K562 (cell line): ENCODE results near the gene NF1. TPM values are rescaled to one million over a fixed set of nuclear protein-coding genes. Genes with fewer than 3 reads are reported as not detected.

Experiments used
- ADNP ChIP-seq: fragments of 200-800 bp; sonication (Bioruptor generic); IDR thresholded peaks from 2 replicates; pipeline ENCODE4 v1.6.1; 2016; ENCODE audit warnings: missing genetic modification characterization, missing compliant biosample characterization
- ARID1B ChIP-seq: fragments of 450-650 bp; IDR thresholded peaks from 2 replicates; pipeline ENCODE4 v1.6.1; 2016; ENCODE audit warnings: antibody characterized with exemption, mild to moderate bottlenecking, inconsistent platforms
- ATF7 ChIP-seq: fragments of 450-650 bp; IDR thresholded peaks from 2 replicates; pipeline ENCODE4 v1.7.1; 2014; ENCODE audit warnings: mild to moderate bottlenecking, moderate library complexity
- C11orf30 ChIP-seq: fragments of 450-650 bp; IDR thresholded peaks from 2 replicates; pipeline ENCODE4 v1.6.1; 2016; ENCODE audit warnings: low read depth, mild to moderate bottlenecking
- CBFA2T3 ChIP-seq: fragments of 450-650 bp; IDR thresholded peaks from 2 replicates; pipeline ENCODE4 v1.6.1; 2017
- CTBP1 ChIP-seq: fragments of 450-650 bp; IDR thresholded peaks from 2 replicates; pipeline ENCODE4 v1.6.1; 2016; ENCODE audit warnings: borderline replicate concordance
- EP300 ChIP-seq: IDR thresholded peaks from 2 replicates; pipeline ENCODE4 v1.6.1; 2012; ENCODE audit warnings: low read length, improper control_type of control experiment
- FOSL1 ChIP-seq: fragments of 200-800 bp; sonication (Bioruptor generic); conservative IDR thresholded peaks from 2 replicates; pipeline ENCODE4 v1.6.1; 2016; ENCODE audit warnings: missing genetic modification characterization, missing compliant biosample characterization
- FOXA3 ChIP-seq, 2 experiments: fragments of 450-650 bp in 1 of 2; sonication (generic) in 1 of 2; formaldehyde crosslinking; IDR thresholded peaks in 1 of 2; conservative IDR thresholded peaks in 1 of 2; 2 replicates each; pipeline versions ENCODE4 v1.4.0 to v1.8.0; 2020 to 2022; ENCODE audit warnings: mild to moderate bottlenecking in 2 of 2, missing genetic modification reagents in 1 of 2
- FOXK2 ChIP-seq, 2 experiments: fragments of 450-650 bp; IDR thresholded peaks in 1 of 2; conservative IDR thresholded peaks in 1 of 2; 2 replicates each; pipeline ENCODE4 v1.6.1; 2016; ENCODE audit warnings: low read depth in 2 of 2, mild to moderate bottlenecking in 1 of 2
- GATAD2B ChIP-seq: fragments of 450-650 bp; IDR thresholded peaks from 2 replicates; pipeline ENCODE4 v1.6.1; 2017; ENCODE audit warnings: mild to moderate bottlenecking, borderline replicate concordance
- KDM1A ChIP-seq, 2 experiments: fragments of 450-650 bp; IDR thresholded peaks; 2 replicates each; pipeline ENCODE4 v1.6.1; 2016; ENCODE audit warnings: mild to moderate bottlenecking in 2 of 2
- LCOR ChIP-seq: sonication (generic); formaldehyde crosslinking; IDR thresholded peaks from 2 replicates; pipeline ENCODE4 v1.8.0; 2022; ENCODE audit warnings: mild to moderate bottlenecking, missing genetic modification reagents
- MAFK ChIP-seq: IDR thresholded peaks from 2 replicates; pipeline ENCODE4 v1.6.1; 2011; ENCODE audit warnings: low read length, improper control_type of control experiment
- PML ChIP-seq: IDR thresholded peaks from 2 replicates; pipeline ENCODE4 v1.6.1; 2012; ENCODE audit warnings: low read length, inconsistent platforms
- RAD21 ChIP-seq, 2 experiments: fragments of 250-450 bp in 1 of 2; fragments of 450-650 bp in 1 of 2; sonication (Bioruptor Pico) in 1 of 2; formaldehyde crosslinking in 1 of 2; IDR thresholded peaks in 1 of 2; conservative IDR thresholded peaks in 1 of 2; 2 replicates each; pipeline versions ENCODE4 v1.4.0 to v1.8.0; 2020 to 2022; ENCODE audit warnings: mild to moderate bottlenecking in 2 of 2, moderate library complexity in 1 of 2
- SAFB ChIP-seq: fragments of 200-400 bp; formaldehyde crosslinking; IDR thresholded peaks from 2 replicates; pipeline ENCODE4 v1.6.1; 2017; ENCODE audit warnings: low read depth, low read length, borderline replicate concordance
- SMARCA4 ChIP-seq: fragments of 450-650 bp; IDR thresholded peaks from 2 replicates; pipeline ENCODE4 v1.6.1; 2016
- SMARCC2 ChIP-seq: fragments of 450-650 bp; IDR thresholded peaks from 2 replicates; pipeline ENCODE4 v1.6.1; 2017; ENCODE audit warnings: antibody characterized with exemption, moderate library complexity, mild to moderate bottlenecking, low read depth
- SMC3 ChIP-seq: conservative IDR thresholded peaks from 2 replicates; pipeline ENCODE4 v1.6.1; 2011; ENCODE audit warnings: low read depth, low read length, improper control_type of control experiment; ENCODE audit not compliant: insufficient read depth
- TEAD1 ChIP-seq, 2 experiments: fragments of 450-650 bp in 1 of 2; sonication (generic) in 1 of 2; formaldehyde crosslinking; IDR thresholded peaks; 2 replicates each; pipeline versions ENCODE4 v1.4.0 to v1.8.0; 2020 to 2022; ENCODE audit warnings: mild to moderate bottlenecking in 2 of 2, missing genetic modification reagents in 1 of 2
- TEAD4 ChIP-seq, 2 experiments: sonication (generic) in 1 of 2; formaldehyde crosslinking in 1 of 2; IDR thresholded peaks; 2 replicates each; pipeline versions ENCODE4 v1.6.1 to v1.8.0; 2012 to 2022; ENCODE audit warnings: borderline replicate concordance in 1 of 2, inconsistent platforms in 1 of 2, low read length in 1 of 2, mild to moderate bottlenecking in 1 of 2, missing genetic modification reagents in 1 of 2
- ZNF134 ChIP-seq: fragments of 250-450 bp; sonication (Bioruptor Pico); conservative IDR thresholded peaks from 2 replicates; pipeline ENCODE4 v1.4.0; 2020
- ZNF175 ChIP-seq: fragments of 200-800 bp; sonication (Bioruptor generic); IDR thresholded peaks from 2 replicates; pipeline ENCODE4 v1.6.1; 2016; ENCODE audit warnings: low read depth, mild to moderate bottlenecking, missing genetic modification characterization, missing compliant biosample characterization
- polyA plus RNA-seq, 8 experiments: library from polyadenylated mRNA; depleted of rRNA in 4 of 8; stranded (reverse) in 5 of 8; unstranded in 3 of 8; fragments of >200 nt; fragmentation: Nextera tagmentation in 2 of 8; fragmentation: Illumina TruSeq in 1 of 8; extraction: Ambion mirVana in 2 of 8; extraction: Trizol in 1 of 8; gene quantifications; 2 replicates each; pipeline versions ENCODE4 v1.2.1 to v1.2.3, GENCODE V29; 2011 to 2014; ENCODE audit warnings: inconsistent platforms in 1 of 8, missing spikeins in 1 of 8
- total RNA-seq, 7 experiments: library from RNA; depleted of rRNA in 6 of 7; stranded (reverse); fragments of >200 nt in 6 of 7; fragmentation: Illumina TruSeq in 2 of 7; extraction: Trizol in 2 of 7; gene quantifications; 2 replicates each; pipeline versions ENCODE4 v1.2.1 to v1.2.3, GENCODE V29; 2011 to 2021; ENCODE audit warnings: low replicate concordance in 1 of 7
- TF ChIP-seq, protein P1 (sequence below), 2 experiments: fragments of 450-650 bp in 1 of 2; sonication (generic) in 1 of 2; formaldehyde crosslinking in 1 of 2; IDR thresholded peaks in 1 of 2; conservative IDR thresholded peaks in 1 of 2; 2 replicates each; pipeline versions ENCODE4 v1.6.1 to v1.8.1; 2016 to 2023; ENCODE audit warnings: mild to moderate bottlenecking in 2 of 2, moderate library complexity in 2 of 2, inconsistent platforms in 1 of 2, missing genetic modification reagents in 1 of 2
- TF ChIP-seq, protein P2 (sequence below): sonication (generic); formaldehyde crosslinking; IDR thresholded peaks from 2 replicates; pipeline ENCODE4 v1.8.1; 2023; ENCODE audit warnings: mild to moderate bottlenecking, missing genetic modification reagents, moderate library complexity

Gene NF1
- total and polyA plus RNA-seq, 9 of the 15 experiments (the other 6 are each of a cell fraction or from before 2014, with no cell fraction given), result 3.4 to 41.9 (median 24.3) TPM

DNA sequence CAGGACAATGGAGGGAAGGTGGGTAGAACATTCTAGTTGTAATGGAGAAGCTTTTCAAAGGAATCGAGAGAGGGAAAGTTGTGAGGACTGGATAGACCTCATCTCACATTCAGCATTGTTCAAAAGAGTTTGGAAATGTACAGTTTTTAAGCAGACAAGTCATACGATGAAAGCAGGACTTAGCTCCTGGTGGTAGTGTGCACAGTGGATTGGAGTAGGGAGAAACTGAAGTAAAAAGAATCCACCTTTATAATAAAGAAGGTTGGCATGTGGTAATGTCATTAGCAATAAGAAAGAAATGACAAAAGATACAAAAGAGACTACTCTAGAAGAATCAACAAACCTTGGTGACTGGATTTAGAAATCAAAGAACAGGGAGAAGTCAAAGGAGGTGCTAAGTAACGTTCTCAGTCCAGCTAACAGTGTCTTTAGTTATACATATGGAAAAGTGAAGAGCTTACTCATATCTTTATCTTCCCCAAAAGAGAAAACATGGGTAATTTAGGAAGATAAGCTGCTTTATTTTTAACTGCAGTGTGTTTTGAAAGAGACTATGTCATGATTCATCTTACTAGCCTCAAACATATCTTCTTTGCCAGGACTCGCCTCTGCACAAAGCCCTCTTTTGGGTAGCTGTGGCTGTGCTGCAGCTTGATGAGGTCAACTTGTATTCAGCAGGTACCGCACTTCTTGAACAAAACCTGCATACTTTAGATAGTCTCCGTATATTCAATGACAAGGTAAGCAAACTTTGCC lies 245.3 kb downstream of the NF1 start (continued):
- TF ChIP-seq, protein P1, sequence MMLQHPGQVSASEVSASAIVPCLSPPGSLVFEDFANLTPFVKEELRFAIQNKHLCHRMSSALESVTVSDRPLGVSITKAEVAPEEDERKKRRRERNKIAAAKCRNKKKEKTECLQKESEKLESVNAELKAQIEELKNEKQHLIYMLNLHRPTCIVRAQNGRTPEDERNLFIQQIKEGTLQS (IDR thresholded peaks at IDR 0.05), result peak; percentile 82
- TF ChIP-seq, protein P1 (CRISPR knock-in tag; conservative IDR thresholded peaks at IDR 0.05), result no peak
- TF ChIP-seq CTBP1 (peak; percentile 70), ATF7 (peak; percentile 76), FOXA3 (CRISPR knock-in tag; conservative IDR thresholded peaks at IDR 0.05 in 1 of 2, IDR thresholded peaks at IDR 0.05 in 1 of 2) (no peak), SAFB (no peak), KDM1A (IDR thresholded peaks at IDR 0.05) (peak; percentile 92 to 93), LCOR (CRISPR knock-in tag) (0 out of 2 replicates have a peak, but pooled peaks have one; percentile 45), FOXK2 (conservative IDR thresholded peaks at IDR 0.05 in 1 of 2, IDR thresholded peaks at IDR 0.05 in 1 of 2; ENCODE audit: low read depth in 2 of 2) (peak; percentile 59 to 67), GATAD2B (peak; percentile 61; the same call in 1 of the 2 replicates), MAFK (peak; percentile 27; the same call in 1 of the 2 replicates), ZNF175 (CRISPR knock-in tag) (0 out of 2 replicates have a peak, but pooled peaks have one; percentile 44), ADNP (peak; percentile 44; the same call in 1 of the 2 replicates), TEAD1 (CRISPR knock-in tag; IDR thresholded peaks at IDR 0.05) (peak in 1 of 2 experiments; percentile 38; a peak in 1 of 4 replicates), CBFA2T3 (peak; percentile 95), C11orf30 (peak; percentile 59), ARID1B (peak; percentile 94), PML (peak; percentile 78), EP300 (peak; percentile 84), TEAD4 (IDR thresholded peaks at IDR 0.05; ENCODE audit: low read length) (peak; percentile 93), TEAD4 (CRISPR knock-in tag; IDR thresholded peaks at IDR 0.05; ENCODE audit: borderline replicate concordance) (no peak), SMARCA4 (peak; percentile 94), FOSL1 (tag) (peak; percentile 98), SMARCC2 (peak; percentile 80), RAD21 (CRISPR knock-in tag; conservative IDR thresholded peaks at IDR 0.05 in 1 of 2, IDR thresholded peaks at IDR 0.05 in 1 of 2) (peak; percentile 9 to 10; a peak in 1 of 4 replicates), SMC3 (no peak), ZNF134 (no peak)
- TF ChIP-seq, protein P2, sequence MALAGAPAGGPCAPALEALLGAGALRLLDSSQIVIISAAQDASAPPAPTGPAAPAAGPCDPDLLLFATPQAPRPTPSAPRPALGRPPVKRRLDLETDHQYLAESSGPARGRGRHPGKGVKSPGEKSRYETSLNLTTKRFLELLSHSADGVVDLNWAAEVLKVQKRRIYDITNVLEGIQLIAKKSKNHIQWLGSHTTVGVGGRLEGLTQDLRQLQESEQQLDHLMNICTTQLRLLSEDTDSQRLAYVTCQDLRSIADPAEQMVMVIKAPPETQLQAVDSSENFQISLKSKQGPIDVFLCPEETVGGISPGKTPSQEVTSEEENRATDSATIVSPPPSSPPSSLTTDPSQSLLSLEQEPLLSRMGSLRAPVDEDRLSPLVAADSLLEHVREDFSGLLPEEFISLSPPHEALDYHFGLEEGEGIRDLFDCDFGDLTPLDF (CRISPR knock-in tag), result no peak
